ENCODE results near the gene TKFC.
"Not testable (repeated sequence)": the region's sequence is repeated elsewhere in the genome, so short reads cannot be mapped to it uniquely, and the experiment has no call there.

Gene TKFC

DNA sequence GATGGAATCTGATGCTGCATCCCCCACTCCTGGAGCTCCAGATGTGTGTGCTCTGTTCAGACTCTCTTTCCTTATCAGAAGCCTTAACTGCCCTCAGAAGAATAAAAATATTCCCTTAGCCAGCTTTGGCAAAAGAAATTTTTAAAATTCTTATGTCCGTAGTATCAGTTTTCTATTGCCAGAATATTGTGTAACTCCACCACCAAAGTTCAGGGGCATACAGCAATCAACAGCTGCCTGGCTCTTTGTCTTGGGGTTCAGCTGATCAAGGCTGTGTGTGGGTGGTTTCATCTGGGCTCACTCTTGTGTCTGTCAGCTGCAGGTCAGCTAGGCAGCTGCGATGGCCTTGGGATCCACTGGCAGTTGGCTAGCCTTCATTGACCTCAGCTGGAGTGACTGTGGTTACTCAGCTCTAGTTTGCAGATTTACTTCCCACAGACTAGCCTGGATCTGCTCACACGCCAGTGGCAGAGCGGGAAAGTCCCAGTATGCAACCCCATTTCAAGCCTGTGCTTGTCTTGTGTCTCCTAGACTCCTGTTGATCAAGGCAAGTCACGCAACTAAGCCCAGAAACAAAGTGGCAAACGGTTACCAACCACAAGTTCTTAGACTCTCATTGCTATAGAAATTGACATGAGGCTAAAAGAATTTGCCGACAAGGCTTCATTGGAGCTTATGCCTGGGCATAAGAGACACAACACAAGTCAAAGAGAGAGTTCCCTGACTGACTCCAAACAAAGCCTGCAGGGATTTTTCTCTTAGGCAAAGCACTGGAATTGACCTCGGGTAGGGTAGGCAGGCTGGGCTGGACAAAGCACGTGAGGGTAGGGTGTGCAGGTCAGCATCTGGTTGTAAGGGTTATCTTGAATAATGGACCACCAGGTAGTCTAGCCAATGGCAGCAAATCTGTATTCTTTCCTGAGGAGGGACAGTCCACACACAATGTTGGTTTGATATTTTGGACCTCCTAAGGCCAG, 36.6 kb downstream of the TKFC start:
- DNase-seq = no peak

DNA sequence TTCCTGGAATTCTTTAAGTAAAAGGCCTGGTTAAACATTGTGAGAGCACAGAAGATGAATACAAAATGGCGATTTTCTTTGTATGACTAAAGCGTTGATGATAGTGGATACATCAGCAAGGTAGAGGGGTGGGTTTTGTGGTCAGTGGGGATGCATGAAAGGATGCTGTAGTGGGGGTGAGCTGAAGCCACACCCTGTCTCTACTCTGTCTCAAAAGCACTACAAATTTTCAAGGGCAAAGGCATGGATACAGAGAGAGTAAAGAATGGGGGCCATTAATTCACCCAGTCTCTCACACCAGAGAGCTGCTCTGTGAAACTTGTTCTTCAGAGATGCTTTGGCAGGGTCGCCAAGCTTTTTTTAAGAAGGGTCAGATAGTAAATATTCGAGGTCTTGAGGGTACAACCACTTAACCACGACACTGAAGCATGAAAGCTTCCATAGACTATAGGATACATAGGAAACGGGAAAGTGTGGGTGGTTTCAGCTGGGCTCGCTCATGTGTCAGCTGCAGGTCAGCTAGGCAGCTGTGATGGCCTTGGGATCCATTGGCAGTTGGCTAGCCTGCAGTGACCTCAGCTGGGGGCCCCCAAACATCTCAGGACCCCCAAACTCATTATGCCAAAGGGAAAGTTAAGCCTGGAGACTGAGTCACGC, 37.4 kb downstream of the TKFC start:
- no peak for DNase-seq

- no peak for DNase-seq
These were observed 39.8 kb downstream of the TKFC start for GRCh38 chr11:61372659-61373420.

DNA sequence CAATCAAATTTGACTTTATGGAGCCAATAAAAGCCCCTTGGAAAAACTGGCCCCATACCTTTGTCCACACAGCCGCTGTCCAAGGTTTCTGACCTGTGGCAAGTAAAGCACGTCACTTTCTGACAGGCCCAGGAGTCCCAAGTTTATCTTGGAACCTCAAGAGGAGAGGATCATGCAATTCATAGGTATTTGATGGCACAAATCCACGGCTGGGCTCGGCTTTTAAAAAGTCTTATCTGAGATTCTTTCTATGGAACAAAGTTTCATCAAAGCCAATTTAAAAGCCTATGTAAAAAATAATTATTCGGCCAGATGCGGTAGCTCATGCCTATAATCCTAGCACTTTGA, 42.7 kb downstream of the TKFC start:
- DNase-seq = no peak

GRCh38 chr11:61377461-61378160, 44.6 kb downstream of the TKFC start:
- no peak for DNase-seq

DNA sequence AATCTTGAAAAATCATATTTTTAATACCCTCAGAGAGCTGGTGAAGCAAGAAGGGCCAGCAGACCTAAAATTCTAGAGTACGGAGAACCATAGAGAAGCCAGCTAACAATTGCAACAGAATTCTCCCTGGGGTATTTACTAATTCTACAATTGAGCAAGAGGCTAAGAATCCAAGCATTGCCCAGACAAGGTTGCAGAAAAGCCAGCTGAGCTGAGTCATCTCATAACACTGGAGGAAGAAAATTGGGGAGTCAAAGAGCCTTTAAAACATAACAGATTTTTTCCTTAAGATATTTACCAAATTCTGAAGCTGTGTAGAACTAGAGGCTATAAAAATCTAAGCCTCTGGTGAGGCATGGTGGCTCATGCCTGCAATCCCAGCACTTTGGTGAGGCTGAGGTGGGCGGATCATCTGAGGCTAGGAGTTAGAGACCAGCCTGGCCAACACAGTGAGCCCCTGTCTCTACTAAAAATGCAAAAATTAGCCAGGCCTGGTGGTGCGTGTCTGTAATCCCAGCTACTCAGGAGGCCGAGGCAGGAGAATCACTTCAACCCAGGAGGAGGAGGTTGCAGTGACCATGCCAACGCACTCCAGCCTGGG, 45.8 kb downstream of the TKFC start:
- no peak for DNase-seq

GRCh38 chr11:61380884-61381283, 47.9 kb downstream of the TKFC start:
- no peak for DNase-seq

DNA sequence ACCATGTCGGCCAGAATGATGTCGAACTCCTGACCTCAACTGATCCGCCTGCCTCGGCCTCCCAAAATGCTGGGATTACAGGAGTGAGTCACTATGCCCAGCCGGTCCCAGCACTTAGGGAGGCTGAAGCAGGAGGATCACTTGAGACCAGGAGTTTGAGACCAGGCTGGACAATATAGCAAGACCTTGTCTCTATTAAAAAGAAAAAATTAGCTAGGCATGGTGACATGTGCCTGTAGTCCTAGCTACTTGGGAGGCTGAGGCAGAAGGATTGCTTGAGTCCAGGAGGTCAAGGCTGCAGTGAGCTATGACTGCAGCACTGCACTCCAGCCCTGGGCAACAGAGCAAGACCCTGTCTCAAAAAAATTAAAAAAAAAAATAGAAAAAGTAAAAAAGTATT, 50.8 kb downstream of the TKFC start:
- not testable (repeated sequence) for DNase-seq

- DNase-seq = no peak
These were observed 51.5 kb downstream of the TKFC start for GRCh38 chr11:61384271-61385242.

GRCh38 chr11:61390161-61390560, 57.1 kb downstream of the TKFC start:
- DNase-seq = no peak

- DNase-seq = no peak
These were observed 60.1 kb downstream of the TKFC start for GRCh38 chr11:61392981-61393595.
